ENCODE data around the gene TRAM2. TPM values are rescaled to one million over a fixed set of nuclear protein-coding genes. Genes with fewer than 3 reads are reported as not detected.

Gene TRAM2
- total RNA-seq, 4 donors from 2014 or later: 21.3 to 27.5 (median 23.7) TPM

DNA sequence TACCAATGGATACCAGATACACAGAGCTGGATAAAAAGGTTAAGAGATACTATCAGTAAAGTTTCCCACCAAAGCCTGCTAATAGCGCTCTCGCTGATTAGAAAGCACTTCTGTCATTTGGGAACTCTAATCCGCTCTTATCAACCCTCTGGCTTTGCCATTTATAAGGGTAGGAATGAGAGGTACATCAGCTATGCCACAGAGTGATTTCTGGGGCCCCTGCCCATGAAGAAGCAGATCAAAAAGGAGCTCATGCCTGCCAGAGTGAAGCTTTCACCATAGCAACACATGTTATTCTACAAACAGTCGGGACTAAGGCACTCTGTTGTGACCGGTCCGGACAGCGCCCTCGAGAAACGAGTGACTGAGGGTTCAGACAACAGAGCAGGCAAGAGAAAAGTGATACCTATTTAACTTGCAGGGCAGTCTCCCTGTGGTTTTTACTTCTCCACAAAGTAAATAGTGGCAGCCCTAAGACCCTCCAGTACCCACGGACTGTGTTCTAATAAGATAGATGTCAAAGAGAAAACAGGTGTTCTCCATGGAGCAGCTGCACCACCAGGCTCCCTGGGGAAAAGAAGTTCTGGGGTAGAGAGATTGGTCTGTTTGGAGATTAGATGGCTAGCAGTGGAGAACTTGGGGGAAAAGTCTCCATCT, 5.6 kb downstream of the TRAM2 start:
- H3K36me3 ChIP-seq: no peaks in the 10 kb centered on the region
- no peak for DNase-seq (ENCODE audit: low spot score in 2 of 2)
- WGBS, 2 donors: 60 to 67% methylated on average over 10 of the region's 10 CpGs
- H3K9me3 ChIP-seq: no peaks in the 10 kb centered on the region
- H3K27me3 ChIP-seq: no peaks in the 10 kb centered on the region
- no peak overlapping the region for H3K4me3 ChIP-seq
- H3K27ac ChIP-seq: peak overlapping the region in 3 of 4 donors; percentile 23 to 53 (median 40)
- H3K4me1 ChIP-seq: peaks cover 0 to 97% (median 60%) of the 10 kb centered on the region in 4 donors
- TF ChIP-seq, protein P1, sequence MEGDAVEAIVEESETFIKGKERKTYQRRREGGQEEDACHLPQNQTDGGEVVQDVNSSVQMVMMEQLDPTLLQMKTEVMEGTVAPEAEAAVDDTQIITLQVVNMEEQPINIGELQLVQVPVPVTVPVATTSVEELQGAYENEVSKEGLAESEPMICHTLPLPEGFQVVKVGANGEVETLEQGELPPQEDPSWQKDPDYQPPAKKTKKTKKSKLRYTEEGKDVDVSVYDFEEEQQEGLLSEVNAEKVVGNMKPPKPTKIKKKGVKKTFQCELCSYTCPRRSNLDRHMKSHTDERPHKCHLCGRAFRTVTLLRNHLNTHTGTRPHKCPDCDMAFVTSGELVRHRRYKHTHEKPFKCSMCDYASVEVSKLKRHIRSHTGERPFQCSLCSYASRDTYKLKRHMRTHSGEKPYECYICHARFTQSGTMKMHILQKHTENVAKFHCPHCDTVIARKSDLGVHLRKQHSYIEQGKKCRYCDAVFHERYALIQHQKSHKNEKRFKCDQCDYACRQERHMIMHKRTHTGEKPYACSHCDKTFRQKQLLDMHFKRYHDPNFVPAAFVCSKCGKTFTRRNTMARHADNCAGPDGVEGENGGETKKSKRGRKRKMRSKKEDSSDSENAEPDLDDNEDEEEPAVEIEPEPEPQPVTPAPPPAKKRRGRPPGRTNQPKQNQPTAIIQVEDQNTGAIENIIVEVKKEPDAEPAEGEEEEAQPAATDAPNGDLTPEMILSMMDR (IDR thresholded peaks at IDR 0.05): no peak
- TF ChIP-seq POLR2A (IDR thresholded peaks at IDR 0.05) (no peak), EP300 (IDR thresholded peaks at IDR 0.05) (no peak)

DNA sequence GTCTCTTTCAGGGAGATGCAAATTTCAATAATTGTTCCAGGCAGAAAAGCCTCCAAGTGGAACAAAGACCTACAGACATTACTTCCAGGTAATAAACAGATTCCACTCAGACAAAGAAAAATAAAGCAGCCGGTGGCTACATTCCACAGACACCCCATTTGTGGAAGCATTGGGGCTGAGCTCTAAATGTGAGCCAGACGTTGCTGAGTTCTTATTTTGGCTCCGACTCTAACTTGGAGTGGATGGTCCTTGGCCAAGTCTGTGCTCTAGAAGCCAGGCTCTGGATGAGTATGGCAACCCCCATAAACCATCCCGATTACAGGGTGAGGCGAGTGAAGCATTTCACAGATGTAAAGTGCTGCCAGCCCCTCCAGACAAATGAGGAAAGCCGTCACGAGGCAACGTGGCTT, 6.6 kb downstream of the TRAM2 start:
- Histone ChIP-seq H3K4me1 (peaks cover 0 to 99% (median 59%) of the 10 kb centered on the region in 4 donors), H3K9me3 (no peaks in the 10 kb centered on the region), H3K27ac (peak overlapping the region in 3 of 4 donors; percentile 23 to 53 (median 40)), H3K4me3 (no peak overlapping the region), H3K36me3 (no peaks in the 10 kb centered on the region), H3K27me3 (no peaks in the 10 kb centered on the region)
- 25 to 55% methylated on average over 8 of the region's 8 CpGs for WGBS, 2 donors
- TF ChIP-seq POLR2A (IDR thresholded peaks at IDR 0.05) (no peak), EP300 (IDR thresholded peaks at IDR 0.05) (no peak)
- TF ChIP-seq, protein P1 (IDR thresholded peaks at IDR 0.05): no peak
- DNase-seq (ENCODE audit: low spot score in 2 of 2): no peak

DNA sequence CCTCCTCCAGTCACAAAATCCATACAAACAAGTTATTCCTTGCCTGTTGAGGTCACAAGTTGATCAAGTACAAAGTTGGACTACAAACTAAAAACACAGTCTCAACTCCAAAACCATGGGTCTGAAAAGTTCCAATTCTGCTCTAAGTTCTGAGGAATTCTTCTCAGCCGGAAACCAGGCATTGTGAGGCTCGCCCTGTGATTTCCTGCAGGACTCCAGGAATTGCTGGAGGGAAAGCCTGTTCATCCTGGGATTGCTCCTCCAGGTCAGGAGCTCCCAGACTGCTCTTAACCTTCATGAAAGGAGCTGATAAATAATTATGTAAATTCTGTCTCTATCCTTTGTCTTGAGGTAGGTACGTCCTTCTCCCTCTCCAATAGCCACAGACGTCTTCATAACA, 8.5 kb downstream of the TRAM2 start:
- H3K4me3 ChIP-seq: no peak overlapping the region
- H3K27me3 ChIP-seq: no peaks in the 10 kb centered on the region
- H3K36me3 ChIP-seq: no peaks in the 10 kb centered on the region
- no peak for TF ChIP-seq POLR2A (IDR thresholded peaks at IDR 0.05)
- peak in 1 of 2 donors; percentile 29 for TF ChIP-seq EP300 (IDR thresholded peaks at IDR 0.05)
- TF ChIP-seq, protein P1 (IDR thresholded peaks at IDR 0.05): no peak
- no peaks in the 10 kb centered on the region for H3K9me3 ChIP-seq
- WGBS, 2 donors: 59 to 70% methylated on average over 4 of the region's 4 CpGs
- no peak for DNase-seq (ENCODE audit: low spot score in 2 of 2)
- peak overlapping the region in 3 of 4 donors; percentile 30 to 67 (median 66) for H3K27ac ChIP-seq
- H3K4me1 ChIP-seq: peaks cover 0 to 91% (median 40%) of the 10 kb centered on the region in 4 donors

DNA sequence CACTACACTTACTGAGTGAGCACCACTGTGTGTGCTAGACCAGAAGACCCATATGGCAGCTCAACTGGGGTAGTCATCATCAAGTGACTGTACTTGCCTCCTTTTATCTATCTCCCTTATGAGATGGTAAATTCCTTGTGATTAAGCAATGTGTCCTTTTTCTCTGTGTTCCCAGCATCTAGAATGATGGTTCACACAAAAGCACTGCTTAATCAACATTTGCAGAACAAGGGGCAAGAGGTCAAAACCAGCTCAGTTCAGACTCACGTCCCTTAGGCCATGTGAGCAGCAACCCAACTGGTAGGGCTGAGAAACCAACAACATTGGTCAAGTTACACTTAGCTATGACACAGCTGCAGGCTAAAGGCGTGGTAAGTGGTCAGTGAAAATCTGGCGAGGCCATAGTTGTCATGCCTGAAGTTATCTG, 10.0 kb downstream of the TRAM2 start:
- H3K4me1 ChIP-seq: peaks cover 0 to 88% (median 34%) of the 10 kb centered on the region in 4 donors
- WGBS, 2 donors: 49 to 56% methylated on average over 3 of the region's 3 CpGs
- peak overlapping the region in 3 of 4 donors; percentile 3 to 76 (median 67) for H3K27ac ChIP-seq
- no peak overlapping the region for H3K4me3 ChIP-seq
- TF ChIP-seq, protein P1 (IDR thresholded peaks at IDR 0.05): no peak
- TF ChIP-seq POLR2A (IDR thresholded peaks at IDR 0.05): no peak
- TF ChIP-seq EP300 (IDR thresholded peaks at IDR 0.05): peak in 1 of 2 donors; percentile 75
- DNase-seq (ENCODE audit: low spot score in 2 of 2): peak in 1 of 2 donors; percentile 49
- H3K27me3 ChIP-seq: no peaks in the 10 kb centered on the region
- no peaks in the 10 kb centered on the region for H3K9me3 ChIP-seq
- no peaks in the 10 kb centered on the region for H3K36me3 ChIP-seq

DNA sequence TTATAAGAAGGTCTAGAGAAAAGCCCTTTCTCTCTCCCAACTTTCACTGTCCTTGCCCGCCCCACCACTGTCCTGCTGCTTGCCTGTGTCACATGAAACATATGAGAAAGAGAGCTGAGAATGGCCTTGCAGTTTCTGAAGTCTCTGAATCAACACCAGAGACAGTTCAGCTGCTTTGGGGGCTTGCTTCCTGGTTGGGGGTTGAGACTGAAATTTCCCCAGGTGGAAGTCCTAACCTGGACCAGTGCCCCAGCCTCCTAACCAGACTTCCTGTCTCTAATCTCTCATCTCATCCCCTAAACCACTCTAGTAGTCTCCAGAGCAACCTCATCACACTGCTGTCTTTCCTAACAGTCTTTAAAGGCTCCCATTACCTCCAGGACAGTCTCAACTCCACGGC, 10.7 kb downstream of the TRAM2 start:
- no peaks in the 10 kb centered on the region for H3K27me3 ChIP-seq
- peaks cover 0 to 82% (median 32%) of the 10 kb centered on the region in 4 donors for H3K4me1 ChIP-seq
- H3K27ac ChIP-seq: peak overlapping the region in 3 of 4 donors; percentile 3 to 76 (median 67)
- no peaks in the 10 kb centered on the region for H3K36me3 ChIP-seq
- DNase-seq (ENCODE audit: low spot score in 2 of 2): no peak
- WGBS, 2 donors: 76 to 84% methylated on average over 2 of the region's 2 CpGs
- H3K4me3 ChIP-seq: no peak overlapping the region
- TF ChIP-seq EP300 (IDR thresholded peaks at IDR 0.05): no peak
- TF ChIP-seq, protein P1 (IDR thresholded peaks at IDR 0.05): no peak
- no peak for TF ChIP-seq POLR2A (IDR thresholded peaks at IDR 0.05)
- H3K9me3 ChIP-seq: no peaks in the 10 kb centered on the region

Measured in tibial nerve (tissue), 4 donors.